ENCODE measurements around the gene PRRT3. TPM values are rescaled to one million over a fixed set of nuclear protein-coding genes. Genes with fewer than 3 reads are reported as not detected.

The PRRT3 gene
- total RNA-seq, 1 experiment from 2014 or later, result 19.5 TPM

DNA sequence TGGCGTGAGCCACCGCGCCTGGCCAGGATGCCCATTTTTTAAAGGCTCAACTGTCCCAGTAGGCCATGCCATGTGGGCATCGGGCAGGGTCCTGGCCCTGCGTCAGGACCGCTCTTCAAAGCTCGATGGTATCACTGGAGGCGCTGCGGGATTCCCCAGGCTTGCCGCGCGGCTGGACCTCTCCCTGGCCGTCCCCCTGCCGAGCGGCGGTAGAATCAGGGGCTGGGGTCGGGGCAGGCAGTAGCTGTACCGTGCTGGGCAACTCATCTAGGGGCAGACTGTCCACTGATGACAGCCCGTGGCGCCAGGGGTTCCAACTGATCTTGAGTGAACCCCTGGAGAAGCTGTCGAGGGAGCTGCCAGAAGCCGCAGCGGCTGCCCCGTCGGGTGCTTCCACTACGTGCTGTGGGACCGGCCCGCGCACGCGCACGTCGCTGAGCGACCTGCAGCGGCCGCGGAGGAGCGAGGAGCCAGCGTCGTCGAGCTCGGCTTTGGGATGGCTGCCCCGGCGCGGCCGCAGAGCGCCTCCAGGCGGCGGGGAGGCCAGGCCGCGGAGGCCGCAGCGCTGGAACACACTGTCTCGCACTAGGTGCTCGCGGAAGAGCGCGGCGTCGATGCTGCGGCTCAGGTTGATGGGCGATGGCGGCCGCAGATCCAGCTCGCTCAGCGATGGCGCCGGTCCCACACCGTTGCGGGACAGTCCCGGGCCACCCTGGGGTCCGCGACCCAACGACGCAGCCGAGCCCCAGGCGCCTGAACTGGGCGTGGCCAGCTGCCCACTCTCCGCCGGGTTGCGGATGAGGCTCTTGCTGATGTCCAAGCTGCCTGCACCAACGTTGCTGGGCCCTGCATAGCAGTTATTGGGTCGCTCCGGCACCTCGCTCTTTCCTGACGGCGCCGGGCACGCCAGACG is 5.8 kb downstream of the PRRT3 start:
- H3K9ac ChIP-seq (ENCODE audit: extremely low read depth, insufficient read length, low read length), result no peak overlapping the region
- H3K23ac ChIP-seq (ENCODE audit: insufficient read length, low read depth, low read length), result no peak overlapping the region
- H3K27ac Mint-ChIP-seq, result no peak overlapping the region

More for the DNA sequence above, 5.8 kb downstream of the PRRT3 start:
- no peak overlapping the region for H4K8ac ChIP-seq (replicated peaks; ENCODE audit: insufficient read length, low read depth, low read length)
- H2BK20ac ChIP-seq (ENCODE audit: low read depth, low read length, poor library complexity, severe bottlenecking), result no peak overlapping the region
- DNase-seq, result peak; percentile 90
- H2AFZ ChIP-seq (ENCODE audit: low read length), result no peak overlapping the region
- no peak overlapping the region for H4K5ac ChIP-seq (ENCODE audit: insufficient read length, low read depth, low read length)
- no peaks in the 10 kb centered on the region for H4K20me1 ChIP-seq (ENCODE audit: control insufficient read depth, insufficient read depth, insufficient read length)
- no peak overlapping the region for H3K27ac ChIP-seq (ENCODE audit: insufficient read length, low read depth, low read length)
- H2BK120ac ChIP-seq (ENCODE audit: low read depth, low read length, poor library complexity, severe bottlenecking), result no peak overlapping the region
- Mint-ChIP-seq H3K4me3 (peak overlapping the region; percentile 70 to 85), H3K9me3 (no peaks in the 10 kb centered on the region; a peak in 1 of 5 replicates), H3K4me1 (peaks cover under 1 to 9% of the 10 kb centered on the region in 2 experiments; a peak in 3 of 4 replicates), H3K27me3 (ENCODE audit: low read depth) (peaks cover 9% of the 10 kb centered on the region), H3K36me3 (ENCODE audit: insufficient read depth in 1 of 3, low read depth in 3 of 3) (peaks cover 2 to 19% (median 10%) of the 10 kb centered on the region in 3 experiments; a peak in 6 of 7 replicates)
- H3T11ph ChIP-seq (ENCODE audit: low read length), result no peak overlapping the region
- TF ChIP-seq, protein P1, sequence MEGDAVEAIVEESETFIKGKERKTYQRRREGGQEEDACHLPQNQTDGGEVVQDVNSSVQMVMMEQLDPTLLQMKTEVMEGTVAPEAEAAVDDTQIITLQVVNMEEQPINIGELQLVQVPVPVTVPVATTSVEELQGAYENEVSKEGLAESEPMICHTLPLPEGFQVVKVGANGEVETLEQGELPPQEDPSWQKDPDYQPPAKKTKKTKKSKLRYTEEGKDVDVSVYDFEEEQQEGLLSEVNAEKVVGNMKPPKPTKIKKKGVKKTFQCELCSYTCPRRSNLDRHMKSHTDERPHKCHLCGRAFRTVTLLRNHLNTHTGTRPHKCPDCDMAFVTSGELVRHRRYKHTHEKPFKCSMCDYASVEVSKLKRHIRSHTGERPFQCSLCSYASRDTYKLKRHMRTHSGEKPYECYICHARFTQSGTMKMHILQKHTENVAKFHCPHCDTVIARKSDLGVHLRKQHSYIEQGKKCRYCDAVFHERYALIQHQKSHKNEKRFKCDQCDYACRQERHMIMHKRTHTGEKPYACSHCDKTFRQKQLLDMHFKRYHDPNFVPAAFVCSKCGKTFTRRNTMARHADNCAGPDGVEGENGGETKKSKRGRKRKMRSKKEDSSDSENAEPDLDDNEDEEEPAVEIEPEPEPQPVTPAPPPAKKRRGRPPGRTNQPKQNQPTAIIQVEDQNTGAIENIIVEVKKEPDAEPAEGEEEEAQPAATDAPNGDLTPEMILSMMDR (conservative IDR thresholded peaks at IDR 0.05), result peak; percentile 83
- no peaks in the 10 kb centered on the region for H3K79me2 ChIP-seq (ENCODE audit: insufficient read depth, low read length)
- H4K91ac ChIP-seq (ENCODE audit: insufficient read length, low read depth, low read length), result no peak overlapping the region
- H2AK5ac ChIP-seq (ENCODE audit: insufficient read length, low read length), result no peak overlapping the region
- H3K27me3 ChIP-seq (ENCODE audit: insufficient read depth, low read length), result no peaks in the 10 kb centered on the region
- no peaks in the 10 kb centered on the region for H3K4me1 ChIP-seq (ENCODE audit: insufficient read depth, low read length)
- peaks cover 14% of the 10 kb centered on the region for H3K23me2 ChIP-seq (ENCODE audit: insufficient read length, low read depth, low read length, poor library complexity, severe bottlenecking)
- H3K9me3 ChIP-seq (ENCODE audit: control insufficient read depth, low read depth, low read length), result no peaks in the 10 kb centered on the region
- peak overlapping the region; percentile 37 for H3K4me2 ChIP-seq (ENCODE audit: insufficient read depth, insufficient read length, low read length)
- no peak overlapping the region; the same call in 1 of the 2 replicates for H3K14ac ChIP-seq (ENCODE audit: insufficient read depth, low read length)
- WGBS (ENCODE audit: extremely low coverage, insufficient read length, low lambda C conversion rate), result no CpG with 5 or more reads among the region's 90 CpGs
- H2BK12ac ChIP-seq (ENCODE audit: insufficient read length, low read depth, low read length), result no peak overlapping the region
- no peak overlapping the region for H2BK5ac ChIP-seq (ENCODE audit: insufficient read length, low read length)
- H3K56ac ChIP-seq (ENCODE audit: insufficient read length, low read depth, low read length), result no peak overlapping the region
- no peaks in the 10 kb centered on the region for H3K79me1 ChIP-seq (ENCODE audit: insufficient read depth, low read depth, low read length, poor library complexity, severe bottlenecking)
- H3K4ac ChIP-seq (ENCODE audit: low read depth, low read length), result no peak overlapping the region
- no peak overlapping the region for H3K18ac ChIP-seq (ENCODE audit: insufficient read length, low read depth, low read length)
- H2BK15ac ChIP-seq (ENCODE audit: low read depth, low read length), result no peak overlapping the region

Measured in H9 (cell line).